Measurements from ENCODE around the gene MEA1.

MEA1 gene

DNA sequence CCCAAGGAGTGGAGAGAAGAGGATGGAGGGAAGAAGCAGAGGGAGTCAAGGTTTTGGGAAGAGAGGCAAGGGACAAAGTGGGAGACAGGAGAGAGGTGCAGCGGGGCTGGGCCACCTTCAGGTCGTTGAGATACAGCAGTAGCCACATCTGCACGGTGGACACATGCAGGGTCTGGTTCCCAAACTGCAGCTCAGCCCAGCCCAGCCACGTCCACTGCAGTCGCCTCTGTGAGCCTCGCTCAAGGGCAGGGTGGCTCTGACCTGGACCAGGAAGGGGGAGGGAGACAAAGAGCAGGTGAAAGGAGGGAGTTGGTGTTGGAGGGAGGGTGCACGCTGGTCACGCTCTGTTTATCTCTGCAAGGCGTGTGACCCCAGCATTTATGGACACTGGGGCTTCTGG is 25.0 kb upstream of the MEA1 start:
- no peak for DNase-seq (ENCODE audit: low read depth)

DNA sequence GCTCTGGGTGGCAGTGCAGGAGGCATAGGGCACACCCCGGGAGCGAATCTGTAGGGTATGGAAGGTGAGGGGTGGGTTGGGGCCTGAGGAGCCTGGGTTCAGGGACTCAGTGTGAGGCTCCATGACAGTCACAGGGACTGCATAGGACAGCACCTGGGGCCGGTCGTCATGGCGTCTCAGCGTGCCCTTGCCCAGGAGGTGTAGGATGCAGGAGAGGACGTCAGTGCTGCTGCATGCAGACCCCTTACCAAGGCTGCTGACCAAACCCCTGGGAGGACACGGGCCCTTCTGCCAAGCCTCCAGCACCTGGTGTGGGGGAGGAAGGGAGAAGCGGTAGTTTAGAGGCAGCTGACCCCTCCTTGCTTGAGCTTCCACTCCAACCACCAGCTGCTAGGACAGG is 24.0 kb upstream of the MEA1 start:
- no peak for DNase-seq (ENCODE audit: low read depth)

DNA sequence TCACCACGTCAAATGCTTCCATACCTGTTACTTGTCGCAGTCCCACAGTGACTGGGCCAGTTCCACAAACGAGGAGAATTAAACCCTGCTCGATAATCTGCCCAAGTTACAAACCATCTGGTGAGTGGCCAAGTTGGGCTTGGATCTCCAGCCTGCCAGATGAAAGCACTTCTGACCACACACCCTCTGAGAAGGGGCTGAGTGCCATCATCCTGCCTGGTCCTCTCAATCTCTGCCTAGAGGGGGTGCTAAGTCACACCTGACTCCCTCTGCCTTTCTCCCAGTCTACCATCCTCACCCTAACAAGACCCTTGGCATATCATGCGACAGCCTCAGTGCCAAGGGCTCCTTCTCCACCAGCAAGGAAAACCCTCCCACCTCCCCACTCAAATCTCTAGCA is 23.5 kb upstream of the MEA1 start:
- DNase-seq (ENCODE audit: low read depth) = no peak

DNA sequence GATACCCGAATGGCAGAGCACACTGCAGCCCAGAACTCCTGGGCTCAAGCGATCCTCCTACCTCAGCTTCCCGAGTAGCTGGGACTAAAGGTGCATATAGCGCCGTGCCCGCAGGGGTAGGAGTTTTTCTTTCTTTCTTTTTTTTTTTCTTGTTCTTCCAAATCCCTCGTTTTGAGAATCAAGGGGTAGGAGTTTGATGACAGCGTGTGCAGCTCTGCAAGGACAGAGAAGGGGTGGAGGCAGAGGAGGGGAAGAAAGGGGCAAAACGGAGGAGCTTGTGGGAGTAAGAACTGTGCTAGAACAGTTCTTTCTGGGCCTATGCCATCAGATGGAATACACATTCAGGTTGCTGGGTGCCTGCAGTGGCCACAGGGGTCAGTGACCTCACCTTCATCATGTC is 23.0 kb upstream of the MEA1 start:
- DNase-seq (ENCODE audit: low read depth) = no peak

- no peak for DNase-seq (ENCODE audit: low read depth)
Observed at GRCh38 chr6:43035495-43036194, 21.9 kb upstream of the MEA1 start.

DNA sequence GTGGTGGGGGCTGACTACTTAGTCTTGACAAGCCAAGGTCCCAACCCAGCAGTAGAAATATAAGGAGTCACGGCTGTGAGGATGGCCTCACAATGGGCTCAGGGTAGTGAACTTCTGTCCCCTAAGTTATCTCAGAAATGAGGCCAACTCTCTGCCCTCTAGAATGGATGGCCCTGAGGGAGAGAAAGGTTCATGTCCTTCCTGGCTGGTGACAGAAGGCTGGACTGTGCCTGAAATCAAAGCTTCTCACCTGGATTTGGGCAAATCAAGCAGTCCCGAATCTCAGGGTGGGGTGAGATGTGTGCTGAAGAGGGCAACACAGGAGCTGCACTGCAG is 20.4 kb upstream of the MEA1 start:
- DNase-seq (ENCODE audit: low read depth) = no peak

DNA sequence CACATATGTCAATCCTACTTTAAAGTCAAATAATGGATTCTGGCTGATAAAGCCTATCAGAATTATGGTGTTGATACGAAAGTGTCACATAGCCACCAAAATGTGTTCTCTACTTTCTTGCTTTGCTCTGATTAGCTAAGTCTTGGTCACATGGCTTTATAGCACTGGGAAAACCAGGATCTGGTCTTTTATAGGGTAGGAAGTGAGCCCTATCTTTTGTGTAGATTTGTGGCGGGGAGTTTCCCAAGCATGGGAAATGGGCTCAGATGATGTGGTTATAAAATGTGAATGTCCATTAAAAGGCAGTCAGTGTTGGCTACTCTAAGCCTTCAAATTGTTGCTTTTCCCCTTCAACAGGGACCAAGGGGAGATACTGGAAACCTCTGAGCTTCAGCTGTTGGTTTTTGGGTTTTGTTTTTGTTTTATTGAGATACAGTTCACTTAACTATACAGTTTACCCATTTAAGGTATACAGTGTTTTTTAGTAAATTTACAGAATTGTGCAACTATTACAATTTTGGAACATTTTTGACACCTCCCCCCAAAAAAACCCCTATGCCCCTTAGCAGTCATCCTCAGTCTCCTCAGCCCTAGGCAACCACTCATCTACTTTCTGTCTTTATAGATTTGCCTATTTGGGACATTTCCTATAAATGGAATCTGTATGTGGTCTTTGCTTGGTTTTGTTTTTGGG is 19.9 kb upstream of the MEA1 start:
- DNase-seq (ENCODE audit: low read depth) = no peak

GRCh38 chr6:43032326-43032725 is 18.6 kb upstream of the MEA1 start:
- DNase-seq (ENCODE audit: low read depth) = no peak

GRCh38 chr6:43029120-43029519 is 15.4 kb upstream of the MEA1 start:
- DNase-seq (ENCODE audit: low read depth) = no peak

GRCh38 chr6:43026365-43026764 is 12.6 kb upstream of the MEA1 start:
- DNase-seq (ENCODE audit: low read depth) = no peak

DNA sequence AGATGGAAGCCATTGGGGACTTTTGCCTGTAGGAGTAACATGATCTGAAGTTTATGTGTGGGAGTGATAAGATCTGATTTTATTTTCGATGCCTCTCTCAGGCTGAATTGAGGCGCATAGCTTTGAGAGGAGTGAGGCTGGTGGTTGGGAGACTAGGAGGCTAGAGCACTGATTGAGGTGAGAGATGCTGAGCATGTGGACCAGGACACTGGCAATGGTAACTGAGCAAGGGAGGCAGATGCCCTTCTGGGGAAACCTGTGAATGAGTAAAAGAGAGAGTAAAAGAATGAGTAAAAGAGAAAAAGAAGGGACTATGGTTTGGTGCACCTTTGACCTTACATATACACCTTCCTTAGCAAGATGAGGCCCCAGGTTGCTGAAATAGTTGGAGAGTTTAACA is 10.7 kb upstream of the MEA1 start:
- no peak for DNase-seq (ENCODE audit: low read depth)

DNA sequence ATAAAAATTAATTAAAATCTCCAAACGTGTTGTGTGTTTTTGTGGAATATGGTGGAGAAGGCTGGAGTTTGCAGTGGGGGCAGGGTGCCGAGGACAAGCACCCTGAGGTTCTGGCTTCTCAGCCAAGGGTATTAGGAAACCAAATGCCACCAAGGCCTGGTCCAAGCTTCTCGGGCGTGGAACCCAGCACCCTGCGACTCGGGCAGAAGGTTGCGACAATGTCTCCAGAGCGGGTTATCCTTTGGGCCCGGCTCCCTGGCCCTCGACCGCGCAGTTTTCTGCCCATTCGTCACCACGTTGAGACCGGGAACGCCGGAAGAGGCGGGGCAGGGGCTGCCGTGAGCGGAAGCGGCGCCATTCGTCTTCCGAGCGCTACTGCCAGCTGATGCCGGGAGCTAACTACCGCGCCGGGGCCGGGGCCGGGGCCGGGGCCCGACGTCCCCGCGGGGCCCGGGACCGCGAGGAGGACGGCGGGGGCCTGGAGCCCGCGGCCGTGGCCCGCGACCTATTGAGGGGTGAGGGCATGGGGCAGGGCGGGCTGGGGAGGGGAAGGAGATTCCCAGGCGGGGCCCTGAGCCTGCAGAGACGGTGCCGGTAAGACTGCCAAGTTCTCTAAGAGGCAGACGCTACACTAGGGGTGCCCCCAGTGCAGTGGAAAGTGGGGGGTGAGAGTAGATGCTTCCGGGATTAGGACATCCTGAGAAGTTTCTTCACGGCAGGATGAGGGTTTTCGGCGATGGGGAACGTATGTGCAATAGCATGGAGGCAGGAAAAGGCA is 7.7 kb upstream of the MEA1 start, which contains the start of gene RRP36:
Gene RRP36, plus strand, starts transcription at position 354 of the 778 bp plus-strand sequence. Its CDS starts 32 bp downstream, at position 386.
- DNase-seq (ENCODE audit: low read depth) = peak; percentile 47

DNA sequence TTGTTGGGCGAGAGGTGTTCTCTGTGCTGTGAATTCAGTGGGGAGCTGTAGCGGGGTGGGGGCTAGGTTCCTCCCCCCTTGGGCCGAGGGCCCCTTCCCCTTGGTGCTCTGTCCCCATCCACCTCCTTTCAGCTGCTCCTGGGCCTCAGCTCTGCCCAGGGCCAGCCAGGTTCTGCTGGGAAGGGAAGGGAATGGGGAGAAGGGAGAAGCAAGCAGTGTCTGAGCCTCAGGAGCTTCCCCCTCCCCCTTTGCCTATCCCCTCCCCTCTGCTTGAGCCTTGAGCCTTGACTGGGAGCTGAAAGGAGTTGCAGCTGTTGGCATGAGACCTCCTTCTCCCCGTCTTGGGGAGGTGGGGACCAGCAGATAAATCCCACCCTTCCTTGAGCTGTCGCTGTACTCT is 7.1 kb upstream of the MEA1 start:
- no peak for DNase-seq (ENCODE audit: low read depth)

GRCh38 chr6:43020052-43020705 is 6.4 kb upstream of the MEA1 start:
- no peak for DNase-seq (ENCODE audit: low read depth)

DNA sequence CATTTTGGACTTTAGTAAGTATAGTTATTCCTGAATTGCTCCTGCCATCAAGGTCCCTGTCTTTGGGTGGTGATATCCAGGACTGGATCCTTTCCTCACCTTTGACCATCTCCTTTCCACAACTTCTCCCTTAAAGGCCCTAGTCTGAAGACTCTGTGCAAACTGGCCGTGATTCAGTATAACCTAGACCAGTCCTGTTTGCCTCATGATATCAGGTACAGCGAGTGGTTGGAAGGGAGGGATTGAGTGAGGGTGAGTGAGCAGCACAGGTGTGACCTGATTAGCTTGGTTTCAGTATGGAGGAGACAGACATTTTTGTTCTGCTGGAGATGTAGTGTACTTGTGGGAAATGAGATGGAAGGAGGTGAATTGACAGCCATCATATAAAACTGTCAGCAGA is 5.4 kb upstream of the MEA1 start:
- no peak for DNase-seq (ENCODE audit: low read depth)

GRCh38 chr6:43016943-43017334 is 3.2 kb upstream of the MEA1 start:
- no peak for DNase-seq (ENCODE audit: low read depth)

DNA sequence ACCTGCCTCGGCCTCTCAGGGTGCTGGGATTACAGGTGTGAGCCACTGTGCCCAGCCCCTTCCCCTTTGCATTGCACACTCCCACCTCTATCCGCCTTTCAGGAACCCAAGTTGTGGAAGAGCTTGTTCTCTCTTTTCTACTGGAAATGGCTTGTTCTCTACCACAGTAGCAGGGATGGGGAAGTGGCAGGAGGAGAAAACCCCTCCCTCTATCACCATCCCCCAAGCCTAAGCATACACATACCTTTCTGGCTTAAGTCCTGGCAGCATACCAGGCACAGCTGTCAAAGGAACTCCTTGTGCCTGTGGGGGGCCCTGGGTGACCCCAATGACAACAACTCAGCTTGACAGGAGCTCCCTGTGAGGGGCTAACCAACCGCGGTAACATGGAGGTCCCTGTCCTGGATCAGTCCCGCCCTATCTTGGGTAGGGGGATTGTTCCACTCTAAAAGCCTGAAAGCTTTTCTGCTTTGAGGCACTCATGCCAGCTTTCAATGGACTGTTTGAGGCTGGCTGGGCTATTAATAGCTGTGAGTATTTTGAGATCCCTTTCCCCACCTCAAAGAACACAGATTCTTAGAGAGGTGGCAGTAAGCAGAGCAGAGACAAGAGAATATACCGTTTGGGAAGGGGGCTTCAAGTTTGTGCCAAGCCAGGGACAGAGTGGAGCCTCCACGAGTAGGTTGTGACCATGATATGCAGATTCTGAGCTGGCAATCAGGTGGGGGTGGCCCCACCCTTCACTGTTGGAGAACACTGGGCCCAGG is 2.6 kb upstream of the MEA1 start:
- no peak for DNase-seq (ENCODE audit: low read depth)

- DNase-seq (ENCODE audit: low read depth) = no peak
Observed at GRCh38 chr6:43014434-43014909, 726 bp upstream of the MEA1 start.

DNA sequence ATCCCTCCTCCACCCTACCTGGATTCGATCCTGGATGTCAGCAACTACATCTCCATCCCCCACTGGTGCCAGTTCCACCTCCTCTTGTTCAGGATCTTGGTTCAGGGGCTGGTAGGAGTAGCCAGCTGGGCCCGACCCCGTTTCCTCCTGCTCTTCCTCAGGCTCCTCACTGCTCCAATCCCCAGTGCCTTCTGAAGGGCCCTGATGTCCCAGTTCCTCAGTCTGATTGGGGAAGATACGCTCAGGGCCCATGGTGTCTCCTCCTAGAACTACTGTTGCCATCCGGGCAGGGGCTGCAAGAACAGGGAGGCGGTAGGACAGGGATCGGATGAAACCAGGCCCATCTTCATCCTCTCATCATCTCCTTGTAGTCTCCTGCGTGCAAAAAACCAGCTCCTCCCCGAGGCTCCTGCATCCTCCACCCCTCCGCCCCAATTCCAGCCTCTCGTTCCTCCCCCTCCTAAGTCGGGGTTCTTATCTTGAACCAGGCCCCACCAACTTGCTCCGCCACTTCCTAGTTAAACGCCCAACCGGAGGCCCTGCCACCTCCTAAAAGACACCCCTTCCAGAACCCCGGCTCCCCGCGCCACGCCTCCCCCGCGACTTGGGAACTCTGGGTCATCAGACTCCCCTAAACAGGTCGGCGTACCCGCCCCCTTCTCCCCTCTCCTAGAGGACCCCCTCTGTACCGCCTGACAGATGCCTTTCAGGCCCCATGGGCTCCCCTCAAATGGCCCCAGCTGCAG is 476 bp downstream of the MEA1 start:
- DNase-seq (ENCODE audit: low read depth) = peak; percentile 31

DNA sequence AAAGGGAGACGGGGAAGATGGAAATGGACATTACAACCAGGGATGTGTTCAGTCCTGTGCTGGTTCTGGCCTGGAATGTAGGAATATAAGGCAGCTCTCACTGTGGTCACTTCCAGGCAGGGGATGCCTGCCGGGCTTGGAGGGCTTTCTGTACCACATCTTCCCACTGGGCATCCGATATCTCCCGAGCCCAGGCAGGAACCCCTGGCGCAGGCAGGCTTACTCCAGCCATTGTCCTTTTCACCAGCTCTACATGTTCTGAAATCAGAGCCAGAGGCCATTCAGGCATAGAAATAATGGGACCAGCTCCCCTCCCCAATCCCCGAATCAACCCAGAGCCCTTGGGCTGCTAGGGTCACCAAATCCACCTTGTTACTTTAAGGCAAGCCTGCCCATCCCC is 1.4 kb downstream of the MEA1 start:
- DNase-seq (ENCODE audit: low read depth) = no peak

GRCh38 chr6:43011207-43011606 is 2.5 kb downstream of the MEA1 start:
- no peak for DNase-seq (ENCODE audit: low read depth)
